ENCODE data around the gene WDR46. TPM values are rescaled to one million over a fixed set of nuclear protein-coding genes. Genes with fewer than 3 reads are reported as not detected.

WDR46 gene
- total RNA-seq, 4 donors from 2014 or later, result 46.5 to 88.4 (median 69.1) TPM

DNA sequence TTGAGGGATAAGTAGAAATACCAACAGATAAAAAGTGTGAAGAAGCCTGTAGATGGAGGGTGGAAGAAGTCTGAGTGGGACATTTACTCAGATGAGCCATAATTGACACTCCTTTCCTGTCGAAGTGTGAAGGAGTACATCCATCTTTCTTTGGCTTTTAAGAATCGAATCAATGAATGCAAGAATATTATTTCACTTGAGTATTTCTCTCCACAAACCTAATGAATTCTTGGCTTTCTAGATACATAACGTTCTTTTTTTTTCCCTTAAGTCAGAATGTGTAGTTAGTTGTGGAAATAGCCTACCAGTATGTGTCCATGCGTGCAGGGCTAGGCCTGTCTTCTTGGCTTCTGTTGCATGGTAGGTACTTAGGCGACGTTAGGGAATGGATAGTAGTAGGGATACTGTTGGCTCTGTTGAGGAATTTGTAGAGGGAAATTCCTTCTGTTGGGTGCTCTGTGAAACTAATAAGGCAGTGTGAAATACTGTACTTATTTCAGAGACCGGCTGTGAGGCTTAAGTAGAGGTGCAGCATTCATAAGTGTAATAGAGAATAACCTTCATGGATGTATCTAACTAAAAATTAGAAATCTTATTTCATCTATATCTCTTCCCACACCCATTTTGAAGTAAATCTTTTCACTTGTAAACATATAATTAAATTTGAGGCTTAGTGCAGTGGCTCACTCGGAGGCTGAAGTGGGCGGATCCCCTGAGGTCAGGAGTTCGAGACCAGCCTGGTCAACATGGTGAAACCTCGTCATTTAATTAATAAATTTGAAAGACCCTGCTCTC, 15.7 kb downstream of the WDR46 start:
- Histone ChIP-seq H3K36me3 (peaks cover 0 to 54% (median 16%) of the 10 kb centered on the region in 3 donors), H3K27me3 (no peaks in the 10 kb centered on the region), H3K4me3 (peak overlapping the region in 3 of 4 donors; percentile 80 to 94 (median 82)), H3K27ac (peak overlapping the region in 3 of 4 donors; percentile 86 to 96 (median 93)), H3K9me3 (no peaks in the 10 kb centered on the region), H3K4me1 (peaks cover 3 to 78% (median 56%) of the 10 kb centered on the region in 4 donors)
- TF ChIP-seq POLR2A (IDR thresholded peaks at IDR 0.05) (no peak), EP300 (IDR thresholded peaks at IDR 0.05) (no peak)
- TF ChIP-seq, protein P1, sequence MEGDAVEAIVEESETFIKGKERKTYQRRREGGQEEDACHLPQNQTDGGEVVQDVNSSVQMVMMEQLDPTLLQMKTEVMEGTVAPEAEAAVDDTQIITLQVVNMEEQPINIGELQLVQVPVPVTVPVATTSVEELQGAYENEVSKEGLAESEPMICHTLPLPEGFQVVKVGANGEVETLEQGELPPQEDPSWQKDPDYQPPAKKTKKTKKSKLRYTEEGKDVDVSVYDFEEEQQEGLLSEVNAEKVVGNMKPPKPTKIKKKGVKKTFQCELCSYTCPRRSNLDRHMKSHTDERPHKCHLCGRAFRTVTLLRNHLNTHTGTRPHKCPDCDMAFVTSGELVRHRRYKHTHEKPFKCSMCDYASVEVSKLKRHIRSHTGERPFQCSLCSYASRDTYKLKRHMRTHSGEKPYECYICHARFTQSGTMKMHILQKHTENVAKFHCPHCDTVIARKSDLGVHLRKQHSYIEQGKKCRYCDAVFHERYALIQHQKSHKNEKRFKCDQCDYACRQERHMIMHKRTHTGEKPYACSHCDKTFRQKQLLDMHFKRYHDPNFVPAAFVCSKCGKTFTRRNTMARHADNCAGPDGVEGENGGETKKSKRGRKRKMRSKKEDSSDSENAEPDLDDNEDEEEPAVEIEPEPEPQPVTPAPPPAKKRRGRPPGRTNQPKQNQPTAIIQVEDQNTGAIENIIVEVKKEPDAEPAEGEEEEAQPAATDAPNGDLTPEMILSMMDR (IDR thresholded peaks at IDR 0.05), result no peak
- DNase-seq (ENCODE audit: low spot score in 2 of 2), result no peak
- 61% methylated on average over 11 of the region's 11 CpGs for WGBS, 2 donors

DNA sequence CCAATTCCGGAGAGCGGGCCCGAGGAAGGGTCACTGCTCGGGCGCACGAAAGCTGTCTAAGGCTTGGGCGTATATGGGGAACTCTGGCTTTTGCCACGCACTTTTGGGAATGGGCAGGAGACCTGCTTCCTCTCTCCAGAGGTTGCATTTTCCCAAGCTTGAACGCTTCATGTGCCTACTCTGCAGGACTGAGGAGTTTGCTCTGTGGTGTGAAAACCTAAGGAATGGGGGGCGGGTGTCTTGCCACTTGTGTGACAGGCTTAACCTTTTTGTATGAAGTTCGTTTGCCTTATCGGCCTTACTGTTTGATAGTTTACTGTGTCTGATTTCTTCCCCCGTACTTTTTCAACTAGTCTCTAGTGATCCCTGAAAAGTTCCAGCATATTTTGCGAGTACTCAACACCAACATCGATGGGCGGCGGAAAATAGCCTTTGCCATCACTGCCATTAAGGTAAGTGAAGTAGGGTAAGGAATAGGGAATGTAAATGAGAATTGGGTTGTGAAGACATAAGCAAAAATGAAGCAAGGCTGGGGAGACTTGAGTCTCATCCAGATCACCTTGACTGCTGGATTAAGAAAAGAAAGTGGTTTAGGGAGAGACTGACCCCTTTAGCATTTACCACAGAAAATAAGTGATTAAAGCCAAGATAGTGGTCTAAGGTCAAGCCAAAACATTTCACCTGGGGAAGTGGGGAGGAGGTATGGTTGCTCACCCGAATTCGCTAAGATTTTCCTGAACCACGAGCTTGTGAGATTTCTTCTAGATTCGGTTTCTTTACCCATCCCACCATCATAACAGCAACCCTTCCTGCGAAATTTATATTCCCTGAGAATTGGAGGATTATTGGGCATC, 16.5 kb downstream of the WDR46 start:
- Histone ChIP-seq H3K4me1 (peaks cover 3 to 70% (median 50%) of the 10 kb centered on the region in 4 donors), H3K4me3 (peak overlapping the region; percentile 80 to 94 (median 82)), H3K27ac (peak overlapping the region; percentile 29 to 96 (median 90)), H3K36me3 (peaks cover 0 to 62% (median 24%) of the 10 kb centered on the region in 3 donors), H3K27me3 (no peaks in the 10 kb centered on the region), H3K9me3 (no peaks in the 10 kb centered on the region)
- no peak for TF ChIP-seq POLR2A (IDR thresholded peaks at IDR 0.05)
- TF ChIP-seq, protein P1 (IDR thresholded peaks at IDR 0.05), result no peak
- no peak for TF ChIP-seq EP300 (IDR thresholded peaks at IDR 0.05)
- no peak for DNase-seq (ENCODE audit: low spot score in 2 of 2)
- 14 to 15% methylated on average over 22 of the region's 22 CpGs for WGBS, 2 donors

DNA sequence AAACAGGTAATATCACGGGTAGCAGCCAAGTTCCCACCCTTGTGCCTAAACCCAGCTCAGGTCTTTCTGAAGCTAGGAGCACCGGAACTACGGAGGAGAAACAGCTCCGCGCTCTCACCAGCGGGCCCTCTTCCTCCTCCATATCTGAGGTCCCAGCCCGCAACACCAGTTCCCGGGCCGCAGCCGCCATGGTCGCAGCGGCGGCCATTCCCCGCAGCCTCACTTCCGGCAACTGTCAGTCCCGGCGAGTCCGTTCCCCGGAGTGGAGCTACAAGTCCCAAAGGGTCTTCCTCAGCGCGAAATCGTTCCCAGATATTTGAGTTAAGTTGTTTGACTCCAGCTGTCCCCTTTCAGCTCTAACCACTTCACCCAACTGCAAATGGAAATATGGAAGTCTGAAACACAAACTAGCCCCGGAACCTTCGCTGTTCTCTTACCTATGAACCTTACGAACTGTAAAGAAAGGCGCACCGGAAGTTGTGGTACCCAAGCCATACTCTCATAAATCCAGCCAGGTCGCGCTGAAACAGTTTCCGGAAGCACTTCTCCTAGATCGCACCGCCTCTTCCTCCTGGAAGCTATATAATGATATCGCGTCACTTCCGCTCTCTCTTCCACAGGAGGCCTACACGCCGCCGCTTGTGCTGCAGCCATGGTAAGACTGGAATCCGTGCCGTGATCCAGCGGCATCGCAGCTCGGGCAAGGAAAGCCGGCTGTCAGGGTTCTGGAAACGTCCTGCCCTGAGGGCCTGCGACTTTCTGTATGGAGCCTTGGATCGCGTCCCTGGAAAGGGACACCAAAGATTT, 17.4 kb downstream of the WDR46 start, which contains the start of the genes RPS18 and VPS52:
Gene RPS18 (plus strand): TSS at position 608 of the 807 bp plus-strand sequence. CDS start 45 bp downstream, at position 653.
Gene VPS52 (minus strand): TSS at position 409 of the 807 bp plus-strand sequence. CDS start 201 bp downstream, at position 208.
- TF ChIP-seq EP300 (IDR thresholded peaks at IDR 0.05) (peak; percentile 90 to 100), POLR2A (IDR thresholded peaks at IDR 0.05) (peak; percentile 96 to 97)
- TF ChIP-seq, protein P1 (IDR thresholded peaks at IDR 0.05), result peak in 2 of 5 experiments; percentile 17 to 30

DNA sequence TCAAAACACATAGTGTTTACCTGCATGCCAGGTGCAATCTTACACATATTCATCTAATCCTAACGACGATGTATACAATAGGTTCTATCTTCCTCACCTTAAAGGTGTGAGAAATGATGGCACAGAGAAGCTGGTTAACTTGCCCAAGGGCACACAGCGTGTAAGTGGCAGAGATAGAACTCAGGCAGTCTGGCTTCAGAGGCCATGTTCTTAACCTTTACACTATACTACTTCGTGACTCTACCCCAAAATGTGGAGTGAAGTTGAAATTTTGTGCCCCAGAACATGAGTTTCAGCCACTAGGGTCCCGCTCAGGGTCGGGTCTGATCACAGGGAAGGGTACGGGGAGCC, 17.9 kb downstream of the WDR46 start:
- H3K27me3 ChIP-seq, result no peaks in the 10 kb centered on the region
- no peaks in the 10 kb centered on the region for H3K9me3 ChIP-seq
- H3K4me1 ChIP-seq, result peaks cover 3 to 60% (median 40%) of the 10 kb centered on the region in 4 donors
- 1 to 2% methylated on average over 7 of the region's 7 CpGs for WGBS, 2 donors
- H3K27ac ChIP-seq, result peak overlapping the region; percentile 82 to 96 (median 90)
- TF ChIP-seq, protein P1 (IDR thresholded peaks at IDR 0.05), result no peak
- TF ChIP-seq EP300 (IDR thresholded peaks at IDR 0.05), result no peak
- no peak for TF ChIP-seq POLR2A (IDR thresholded peaks at IDR 0.05)
- peaks cover 0 to 72% (median 37%) of the 10 kb centered on the region in 3 donors for H3K36me3 ChIP-seq
- no peak for DNase-seq (ENCODE audit: low spot score in 2 of 2)
- peak overlapping the region; percentile 80 to 94 (median 82) for H3K4me3 ChIP-seq

More for the DNA sequence above, 17.4 kb downstream of the WDR46 start, which contains the start of the genes RPS18 and VPS52:
- Histone ChIP-seq H3K9me3 (no peaks in the 10 kb centered on the region), H3K27me3 (no peaks in the 10 kb centered on the region), H3K36me3 (peaks cover 0 to 70% (median 33%) of the 10 kb centered on the region in 3 donors), H3K4me1 (peaks cover 3 to 66% (median 46%) of the 10 kb centered on the region in 4 donors), H3K4me3 (peak within 1 kb of the TSS; percentile 80 to 94 (median 82)), H3K27ac (peak within 1 kb of the TSS; percentile 82 to 96 (median 90))
- DNase-seq (ENCODE audit: low spot score in 2 of 2), result peak; percentile 88 to 98
- 0% methylated on average over 40 to 43 of the region's 48 CpGs for WGBS, 2 donors
